ENCODE results near the gene KIZ.
A peak's percentile ranks its signal among the peaks of the same experiment; 100 is the strongest.

Gene KIZ, protein sequence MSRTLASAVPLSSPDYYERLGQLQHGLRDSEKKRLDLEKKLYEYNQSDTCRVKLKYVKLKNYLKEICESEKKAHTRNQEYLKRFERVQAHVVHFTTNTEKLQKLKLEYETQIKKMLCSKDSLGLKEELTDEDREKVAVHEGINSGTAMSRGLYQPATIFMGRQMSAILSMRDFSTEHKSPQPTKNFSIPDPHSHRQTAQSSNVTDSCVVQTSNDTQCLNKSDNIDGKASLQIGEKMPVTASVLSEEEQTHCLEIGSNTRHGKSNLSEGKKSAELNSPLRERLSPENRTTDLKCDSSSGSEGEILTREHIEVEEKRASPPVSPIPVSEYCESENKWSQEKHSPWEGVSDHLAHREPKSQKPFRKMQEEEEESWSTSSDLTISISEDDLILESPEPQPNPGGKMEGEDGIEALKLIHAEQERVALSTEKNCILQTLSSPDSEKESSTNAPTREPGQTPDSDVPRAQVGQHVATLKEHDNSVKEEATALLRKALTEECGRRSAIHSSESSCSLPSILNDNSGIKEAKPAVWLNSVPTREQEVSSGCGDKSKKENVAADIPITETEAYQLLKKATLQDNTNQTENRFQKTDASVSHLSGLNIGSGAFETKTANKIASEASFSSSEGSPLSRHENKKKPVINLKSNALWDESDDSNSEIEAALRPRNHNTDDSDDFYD

GRCh38 chr20:21125849-21126580 is at the start of gene KIZ:
Gene KIZ, plus strand, starts transcription at chr20:21126082. Its CDS starts 34 bp downstream, at chr20:21126116.
- DNase-seq = peak; percentile 95

DNA sequence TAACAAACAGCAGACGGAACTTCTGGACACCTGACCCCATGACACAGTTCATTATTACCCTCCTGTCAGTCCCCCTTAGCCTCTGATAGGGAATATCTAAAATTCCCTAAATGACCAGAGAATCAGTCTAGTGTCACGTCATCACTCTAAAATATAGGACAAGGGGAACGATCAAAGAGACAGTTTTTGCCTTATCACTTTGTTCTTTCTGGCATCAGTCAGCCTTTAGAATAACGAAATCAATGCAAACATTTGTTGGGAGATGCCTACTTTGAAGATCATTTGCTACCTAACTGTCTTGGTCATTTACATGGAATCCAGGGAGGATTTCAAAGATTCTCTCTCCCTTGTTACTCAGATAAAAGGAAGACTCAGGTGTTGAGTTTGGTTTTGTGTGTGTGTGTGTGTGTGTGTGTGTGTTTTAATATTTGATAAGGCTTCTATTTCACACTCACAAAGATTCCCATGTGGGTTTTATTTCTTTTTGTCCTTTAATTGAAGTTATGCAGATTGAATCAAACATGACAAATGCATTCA is 48.0 kb upstream of the KIZ start:
- DNase-seq = no peak

DNA sequence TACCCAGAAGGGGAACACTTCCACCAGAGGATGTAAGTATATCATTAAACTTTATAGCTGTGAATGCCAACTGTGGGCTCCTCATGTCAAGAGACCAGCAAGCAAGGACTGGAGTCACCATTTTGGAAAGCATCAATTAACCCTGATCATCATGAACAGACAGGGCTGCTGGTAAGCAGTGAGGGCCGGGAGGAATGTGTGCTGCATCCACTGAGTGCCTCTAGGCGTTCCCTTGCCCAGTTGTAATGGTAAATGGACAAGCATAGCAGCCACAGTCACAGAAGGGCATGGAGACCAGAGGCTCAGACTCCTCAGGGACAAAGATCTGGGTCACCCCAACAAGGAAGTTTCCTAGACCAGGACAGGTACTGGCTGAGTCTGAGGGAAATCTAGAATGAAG is 43.3 kb upstream of the KIZ start:
- no peak for DNase-seq

DNA sequence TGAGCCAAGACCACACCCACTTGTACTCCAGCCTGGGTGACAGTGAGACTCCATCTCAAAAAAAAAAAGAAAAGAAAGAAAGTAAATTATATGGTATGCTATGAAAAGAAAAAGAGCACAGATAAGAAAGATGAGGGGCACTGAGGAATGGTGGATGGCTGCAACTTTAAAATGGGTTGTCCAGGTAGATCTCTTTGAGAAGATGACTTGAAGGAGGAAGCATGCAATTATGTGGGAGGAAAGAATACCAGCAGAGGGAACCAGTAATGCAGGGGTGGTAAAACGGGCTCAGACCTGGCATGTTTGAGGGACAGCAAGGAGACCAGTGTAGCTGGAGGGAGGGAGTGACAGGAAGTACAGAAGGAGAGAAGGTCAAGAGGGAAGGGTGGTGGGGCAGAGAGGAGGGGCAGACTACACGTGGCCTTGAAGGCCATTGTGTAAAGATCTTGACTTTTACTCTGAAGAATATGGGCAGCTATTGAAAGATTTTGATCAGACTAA is 42.0 kb upstream of the KIZ start:
- DNase-seq = no peak

GRCh38 chr20:21087862-21088540 is 37.9 kb upstream of the KIZ start:
- no peak for DNase-seq

DNA sequence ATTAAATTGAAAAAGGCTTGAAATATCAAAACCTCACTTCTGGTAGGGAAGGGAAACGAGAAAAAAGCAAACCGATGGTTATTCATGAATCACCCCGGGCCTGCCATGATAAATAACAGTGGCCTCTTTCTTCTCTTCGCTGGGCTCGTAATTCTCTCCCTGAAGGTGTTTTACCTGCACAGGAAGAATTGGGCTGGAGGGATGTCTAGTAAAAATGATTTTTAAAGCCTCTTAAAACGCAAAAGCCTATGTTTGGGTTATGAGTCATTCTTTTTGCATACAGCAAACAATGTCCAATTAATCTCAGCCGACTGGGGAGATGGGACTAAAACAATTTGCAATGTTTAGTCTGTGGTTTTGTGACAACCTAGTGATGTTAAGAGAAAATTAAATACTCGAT is 36.5 kb upstream of the KIZ start:
- DNase-seq = no peak

DNA sequence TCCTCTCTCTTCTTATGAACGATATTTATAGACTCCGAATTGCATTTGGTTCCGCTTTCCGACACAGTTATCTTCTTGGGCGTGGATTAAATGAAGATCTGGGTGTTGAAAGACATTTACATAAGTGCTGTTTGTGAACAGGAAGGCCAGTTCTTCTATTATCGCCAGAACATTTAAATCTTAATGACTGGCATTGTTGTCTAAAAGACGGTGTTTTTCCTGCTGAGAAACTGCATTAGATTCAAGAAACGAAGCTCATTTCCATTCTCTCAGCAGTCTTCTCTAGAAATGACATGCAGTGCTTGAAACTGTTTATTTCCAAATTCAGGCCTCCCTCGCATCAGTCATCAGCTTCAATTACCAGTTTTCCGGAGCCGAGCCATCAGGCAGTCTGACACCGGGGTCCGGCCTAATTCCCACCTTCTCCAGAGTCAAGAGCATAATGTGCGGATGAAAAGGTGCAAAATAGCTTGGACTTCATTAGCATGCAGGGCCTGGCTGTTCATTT is 35.7 kb upstream of the KIZ start:
- DNase-seq = peak; percentile 44

- DNase-seq = no peak
Measured at GRCh38 chr20:21090721-21091120, 35.2 kb upstream of the KIZ start.

DNA sequence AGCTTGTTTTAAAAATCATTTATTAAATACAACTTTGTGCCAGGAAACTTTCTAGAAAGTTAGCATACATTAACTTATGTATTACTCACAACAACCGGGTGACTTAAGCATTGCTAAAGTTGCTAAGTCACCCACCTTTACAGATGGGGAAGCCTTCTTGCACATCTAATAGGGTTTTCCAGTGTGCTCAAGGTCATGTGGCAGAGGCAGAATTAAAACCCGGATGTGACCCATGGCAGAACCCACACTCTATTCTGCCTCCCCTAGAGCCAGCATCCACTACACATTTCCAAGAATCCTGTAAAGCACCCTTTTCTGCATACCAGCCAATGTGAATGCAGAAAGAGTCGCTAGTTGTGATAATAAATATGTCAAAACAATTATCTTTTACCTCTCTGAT is 33.1 kb upstream of the KIZ start:
- no peak for DNase-seq

GRCh38 chr20:21096321-21097043 is 29.4 kb upstream of the KIZ start:
- DNase-seq = peak; percentile 28

GRCh38 chr20:21099751-21100577 is 25.9 kb upstream of the KIZ start:
- DNase-seq = peak; percentile 44

DNA sequence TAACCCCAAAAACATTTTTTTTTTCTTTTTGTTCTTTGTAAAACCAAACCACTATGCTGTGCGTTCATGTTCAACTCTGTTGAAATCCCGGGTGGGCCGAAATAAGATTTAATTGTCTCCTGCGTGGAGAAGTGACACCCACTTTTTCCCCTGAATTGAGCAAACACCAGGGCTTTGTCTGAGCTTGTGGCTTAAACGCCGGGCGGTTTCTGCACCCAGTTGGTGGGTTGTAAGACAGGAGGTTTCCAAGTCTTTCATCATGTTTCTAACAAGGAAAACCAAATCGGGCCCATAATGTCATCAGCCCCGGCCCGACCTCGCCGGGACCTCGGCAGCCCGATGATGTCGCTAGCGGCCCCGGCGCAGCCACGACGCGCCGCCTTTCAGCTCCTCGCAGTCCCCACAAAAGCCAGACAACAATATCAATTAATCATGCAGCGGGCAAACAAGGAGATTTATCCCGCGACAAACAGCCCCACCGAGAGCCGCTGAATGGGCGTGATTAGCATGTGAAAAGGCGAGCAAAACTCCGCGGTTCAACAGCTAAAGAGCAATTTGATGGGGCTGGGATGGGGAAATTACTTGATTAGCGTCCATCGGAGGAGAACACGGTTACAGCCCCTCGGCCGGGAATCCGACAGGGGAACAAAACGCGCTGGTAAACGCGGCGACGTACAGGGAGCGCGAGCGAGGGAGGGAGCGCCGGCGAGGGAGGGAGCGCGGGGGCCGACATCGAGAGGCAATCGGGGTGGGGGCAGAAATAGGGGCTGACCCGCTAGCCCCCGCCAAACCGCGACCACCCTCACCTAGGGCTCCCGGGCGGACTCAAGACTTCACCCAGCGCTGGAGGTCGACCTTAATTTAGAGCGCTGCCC is 25.1 kb upstream of the KIZ start:
- peak; percentile 23 for DNase-seq

DNA sequence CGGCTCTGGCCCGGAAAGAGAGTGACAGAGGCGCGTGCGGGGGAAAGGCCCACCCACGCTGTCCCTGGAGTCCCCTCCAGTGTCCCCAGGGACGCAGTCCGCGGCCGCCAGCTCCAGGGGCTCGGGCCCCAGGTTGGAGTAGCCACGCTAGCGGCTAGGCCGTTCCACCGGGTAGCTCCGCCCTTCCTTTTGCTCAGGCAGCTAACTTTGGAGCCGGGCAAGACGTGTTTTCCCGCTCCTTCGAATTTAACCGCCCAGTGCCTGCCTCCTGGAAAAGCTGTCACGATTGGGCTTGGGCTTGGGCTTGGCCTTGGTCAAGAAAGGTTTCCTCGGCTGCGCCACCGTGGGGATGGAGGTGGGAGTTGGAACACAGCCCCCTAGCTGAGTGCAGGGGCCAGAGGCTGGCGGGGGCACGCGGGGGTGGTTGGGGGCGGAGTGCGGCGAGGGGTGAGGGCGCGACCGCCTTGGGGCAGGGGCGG is 24.4 kb upstream of the KIZ start:
- DNase-seq = no peak

DNA sequence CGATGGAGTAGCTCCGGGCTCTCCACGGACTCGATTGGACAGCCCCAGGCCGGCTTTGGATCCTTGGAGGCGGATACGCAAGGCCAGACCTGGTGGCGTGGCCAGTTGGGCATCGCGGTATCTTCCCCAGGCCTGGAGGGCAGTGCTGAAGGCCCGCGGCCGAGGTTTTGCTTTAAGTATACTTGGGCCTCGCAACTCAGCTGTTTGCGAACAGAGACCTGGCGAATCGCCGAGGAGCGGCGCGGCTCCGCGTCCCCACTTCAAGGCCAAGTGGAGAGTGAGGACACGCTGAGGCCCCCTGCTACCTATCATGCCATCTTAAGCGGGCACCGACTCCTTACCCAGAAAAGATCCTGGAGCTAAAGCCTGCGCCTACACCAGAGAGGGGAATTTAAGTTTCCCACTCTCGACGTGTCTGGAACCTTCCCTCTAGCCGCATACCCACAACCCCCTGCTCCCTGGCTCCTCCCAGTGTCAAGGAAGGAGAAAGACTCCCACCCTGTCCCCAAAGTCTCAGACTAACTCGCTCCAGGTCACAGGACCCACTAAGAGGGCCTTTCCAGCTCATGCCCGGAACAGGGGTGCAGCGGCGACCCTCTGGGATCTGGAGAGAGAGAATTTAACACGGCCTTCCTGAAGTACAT is 23.8 kb upstream of the KIZ start:
- peak; percentile 38 for DNase-seq

DNA sequence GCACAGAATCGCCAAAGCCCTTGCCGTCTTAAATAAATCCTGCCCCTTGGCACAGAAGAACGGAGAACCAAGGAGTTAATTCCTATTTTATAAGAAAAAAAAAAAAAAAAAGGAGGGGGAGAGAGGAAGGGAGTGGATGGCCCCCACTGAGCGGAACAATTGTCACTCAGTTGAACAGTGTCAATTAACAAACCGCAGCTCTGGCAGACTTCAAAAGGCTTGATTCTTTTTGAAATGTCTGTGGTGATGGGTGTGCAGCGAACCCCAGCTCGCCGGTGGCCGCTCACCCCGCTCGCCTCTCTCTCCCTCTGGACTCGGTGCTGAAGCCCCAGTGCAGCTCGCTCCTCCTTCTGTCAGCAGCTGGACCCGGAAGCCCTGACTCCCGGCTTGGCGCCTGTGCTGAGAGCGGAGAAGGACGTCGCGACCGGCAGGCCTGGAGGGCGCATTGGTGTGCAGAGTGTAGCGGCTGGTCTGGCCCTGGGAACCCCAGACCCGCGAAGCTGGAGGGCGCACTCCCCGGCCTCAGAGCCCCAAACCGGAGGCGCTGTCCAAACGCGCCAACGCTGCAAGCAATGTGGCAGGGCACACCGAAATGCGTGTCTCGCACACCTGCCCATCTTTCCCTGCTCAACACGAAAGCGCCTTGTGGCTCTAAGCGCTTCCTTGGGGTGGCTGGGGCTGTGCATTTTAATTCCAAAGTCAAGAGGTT is 23.1 kb upstream of the KIZ start:
- peak; percentile 37 for DNase-seq

DNA sequence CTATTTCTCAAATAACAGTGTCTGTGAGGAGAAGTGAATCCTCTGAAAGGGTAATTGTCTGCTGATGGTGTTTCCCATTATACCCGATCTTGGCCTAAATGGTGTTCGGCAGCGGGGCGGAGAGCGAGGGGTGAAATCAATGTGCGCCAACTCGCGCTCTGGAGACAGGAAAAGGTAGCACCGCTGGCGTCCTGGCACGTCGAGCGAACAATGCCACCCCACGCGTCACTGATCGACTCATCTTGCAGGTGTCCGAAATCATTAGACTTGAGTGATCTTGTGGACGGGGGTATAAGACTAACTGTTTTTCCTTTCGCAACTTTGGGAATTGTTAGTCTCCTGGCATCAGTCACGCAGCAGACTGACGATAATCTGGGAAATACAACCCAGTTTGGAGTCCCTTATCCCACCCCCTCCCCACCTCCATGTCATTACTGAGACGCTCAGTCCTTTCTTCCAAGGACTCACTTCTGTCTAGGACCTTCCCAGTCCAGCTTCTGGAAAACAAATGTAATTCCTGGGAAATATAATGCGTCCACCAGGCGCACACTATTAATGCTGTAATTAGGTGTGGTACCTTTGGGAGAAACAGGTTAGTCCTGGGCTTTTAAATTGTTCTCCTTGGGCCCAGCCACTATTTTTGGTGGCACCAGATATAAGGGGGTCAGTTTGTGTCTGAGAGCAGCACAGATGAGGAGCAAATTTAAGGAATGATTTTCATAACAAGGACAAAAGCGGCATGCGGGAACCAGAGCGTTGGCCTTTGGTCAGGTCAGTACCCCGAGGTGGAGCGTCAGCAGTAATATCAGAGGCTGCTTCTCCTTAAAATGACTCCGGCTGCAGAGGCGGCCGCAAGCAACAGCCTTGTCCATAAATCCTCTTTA is 22.1 kb upstream of the KIZ start:
- DNase-seq = no peak

- no peak for DNase-seq
Measured at GRCh38 chr20:21104466-21104761, 21.5 kb upstream of the KIZ start.

- no peak for DNase-seq
Measured at GRCh38 chr20:21104921-21105320, 21.0 kb upstream of the KIZ start.

Data from hematopoietic multipotent progenitor cell treated with erythropoietin and hydrocortisone succinate and interleukin-3 and kit ligand, for 6 days (in vitro differentiated cells).